Large intestine (tissue), 3 donors: ENCODE data around the gene PKDCC. TPM values are rescaled to one million over a fixed set of nuclear protein-coding genes. Genes with fewer than 3 reads are reported as not detected.

Experiments used
- DNase-seq, 2 donors: peaks; one replicate each; pipeline versions ENCODE4 v3.0.0 to v3.0.0-alpha.2; 2013
- H3K27ac ChIP-seq: one replicate; pipeline ENCODE4 v1.5.1; 2013; ENCODE audit warnings: low read length
- H3K27me3 ChIP-seq: 2 replicates; pipeline ENCODE4 v1.6.1; 2013; ENCODE audit warnings: low read length; ENCODE audit not compliant: control insufficient read depth, insufficient read depth
- H3K36me3 ChIP-seq: 2 replicates; pipeline ENCODE4 v1.6.1; 2013; ENCODE audit warnings: low read length; ENCODE audit not compliant: control insufficient read depth, insufficient read depth
- H3K4me1 ChIP-seq: one replicate; pipeline ENCODE4 v1.6.1; 2013; ENCODE audit warnings: low read length; ENCODE audit not compliant: control insufficient read depth, insufficient read depth
- H3K4me3 ChIP-seq: one replicate; pipeline ENCODE4 v1.5.1; 2013; ENCODE audit warnings: low read length
- H3K9me3 ChIP-seq: one replicate; pipeline ENCODE4 v1.6.1; 2013; ENCODE audit warnings: mild to moderate bottlenecking, low read depth, low read length, moderate library complexity; ENCODE audit not compliant: control insufficient read depth
- WGBS: methylation state at CpG from one replicate; pipeline ENCODE4 v1.1.5; 2013; ENCODE audit warnings: low lambda C conversion rate; ENCODE audit not compliant: insufficient coverage; 5-methylcytosine and 5-hydroxymethylcytosine counted together
- polyA plus RNA-seq: library from polyadenylated mRNA; unstranded; fragments of 120-200 nt; gene quantifications from one replicate; pipeline ENCODE4 v1.2.1, GENCODE V29; 2013

The PKDCC gene
- polyA plus RNA-seq, 1 donor: 247 TPM

GRCh38 chr2:42098571-42099437 is 51.0 kb downstream of the PKDCC start:
- H3K27ac ChIP-seq: no peak overlapping the region
- H3K4me3 ChIP-seq: no peak overlapping the region
- peaks cover 11% of the 10 kb centered on the region for H3K4me1 ChIP-seq
- H3K27me3 ChIP-seq: no peaks in the 10 kb centered on the region
- peaks cover 5% of the 10 kb centered on the region for H3K9me3 ChIP-seq
- DNase-seq: no peak
- WGBS: no CpG with 5 or more reads among the region's 9 CpGs
- H3K36me3 ChIP-seq: no peaks in the 10 kb centered on the region

GRCh38 chr2:42099438-42100173 is 51.8 kb downstream of the PKDCC start:
- Histone ChIP-seq H3K27ac (no peak overlapping the region), H3K9me3 (peaks cover 5% of the 10 kb centered on the region), H3K4me3 (no peak overlapping the region), H3K36me3 (no peaks in the 10 kb centered on the region), H3K4me1 (peaks cover 19% of the 10 kb centered on the region), H3K27me3 (no peaks in the 10 kb centered on the region)
- no CpG with 5 or more reads among the region's 6 CpGs for WGBS
- DNase-seq: no peak

- Histone ChIP-seq H3K4me1 (peaks cover 26% of the 10 kb centered on the region), H3K27ac (no peak overlapping the region), H3K36me3 (no peaks in the 10 kb centered on the region), H3K4me3 (peak overlapping the region; percentile 7), H3K9me3 (peaks cover 5% of the 10 kb centered on the region), H3K27me3 (no peaks in the 10 kb centered on the region)
- DNase-seq: no peak
- WGBS: no CpG with 5 or more reads among the region's 20 CpGs
Measured at GRCh38 chr2:42100683-42101205, 52.9 kb downstream of the PKDCC start.

- Histone ChIP-seq H3K27ac (peak overlapping the region; percentile 93), H3K4me1 (peaks cover 32% of the 10 kb centered on the region), H3K9me3 (peaks cover 5% of the 10 kb centered on the region), H3K27me3 (no peaks in the 10 kb centered on the region), H3K36me3 (no peaks in the 10 kb centered on the region), H3K4me3 (peak overlapping the region; percentile 46)
- DNase-seq: peak; percentile 54 to 74
- WGBS: no CpG with 5 or more reads among the region's 77 CpGs
Measured at GRCh38 chr2:42101206-42102023, 53.6 kb downstream of the PKDCC start.

- Histone ChIP-seq H3K4me3 (peak overlapping the region; percentile 46), H3K27me3 (no peaks in the 10 kb centered on the region), H3K9me3 (peaks cover 5% of the 10 kb centered on the region), H3K27ac (peak overlapping the region; percentile 93), H3K36me3 (no peaks in the 10 kb centered on the region), H3K4me1 (peaks cover 32% of the 10 kb centered on the region)
- WGBS: 0% methylated on average over 1 of the region's 33 CpGs
- peak; percentile 88 to 95 for DNase-seq
Measured at GRCh38 chr2:42102024-42102590, 54.3 kb downstream of the PKDCC start.

- Histone ChIP-seq H3K36me3 (no peaks in the 10 kb centered on the region), H3K4me1 (peaks cover 32% of the 10 kb centered on the region), H3K27me3 (no peaks in the 10 kb centered on the region), H3K4me3 (peak overlapping the region; percentile 46), H3K27ac (peak overlapping the region; percentile 93), H3K9me3 (peaks cover 5% of the 10 kb centered on the region)
- 67% methylated on average over 3 of the region's 25 CpGs for WGBS
- DNase-seq: peak; percentile 57 to 78
Measured at GRCh38 chr2:42102591-42103450, 55.0 kb downstream of the PKDCC start.

- peaks cover 5% of the 10 kb centered on the region for H3K9me3 ChIP-seq
- no peak overlapping the region for H3K4me3 ChIP-seq
- no peak for DNase-seq
- WGBS: no CpG with 5 or more reads among the region's 3 CpGs
- peaks cover 32% of the 10 kb centered on the region for H3K4me1 ChIP-seq
- no peak overlapping the region for H3K27ac ChIP-seq
- no peaks in the 10 kb centered on the region for H3K36me3 ChIP-seq
- no peaks in the 10 kb centered on the region for H3K27me3 ChIP-seq
Measured at GRCh38 chr2:42103829-42104228, 56.0 kb downstream of the PKDCC start.

- Histone ChIP-seq H3K4me3 (no peak overlapping the region), H3K36me3 (no peaks in the 10 kb centered on the region), H3K27me3 (no peaks in the 10 kb centered on the region), H3K27ac (peak overlapping the region; percentile 43), H3K9me3 (peaks cover 5% of the 10 kb centered on the region), H3K4me1 (peaks cover 32% of the 10 kb centered on the region)
- WGBS: no CpG with 5 or more reads among the region's 5 CpGs
- DNase-seq: no peak
Measured at GRCh38 chr2:42104621-42105020, 56.8 kb downstream of the PKDCC start.
